Keratinocyte (primary cell): Measurements from ENCODE around the gene ATG2B.

Experiments
- CTCF ChIP-seq, 3 experiments: IDR thresholded peaks in 1 of 3; conservative IDR thresholded peaks in 1 of 3; optimal IDR thresholded peaks in 1 of 3; 2 replicates in 2 of 3; 3 replicates in 1 of 3; pipeline versions ENCODE3 to v1.5.1; 2011; ENCODE audit warnings: low read length in 3 of 3, mild to moderate bottlenecking in 3 of 3, moderate library complexity in 2 of 3, control low read depth in 1 of 3, inconsistent platforms in 1 of 3; ENCODE audit not compliant: insufficient read depth in 2 of 3; ENCODE audit errors: extremely low read depth in 1 of 3
- EZH2 ChIP-seq: IDR thresholded peaks from one replicate; pipeline ENCODE4 v1.6.1; 2012; ENCODE audit warnings: inconsistent platforms, mild to moderate bottlenecking, low read length, moderate library complexity

DNA sequence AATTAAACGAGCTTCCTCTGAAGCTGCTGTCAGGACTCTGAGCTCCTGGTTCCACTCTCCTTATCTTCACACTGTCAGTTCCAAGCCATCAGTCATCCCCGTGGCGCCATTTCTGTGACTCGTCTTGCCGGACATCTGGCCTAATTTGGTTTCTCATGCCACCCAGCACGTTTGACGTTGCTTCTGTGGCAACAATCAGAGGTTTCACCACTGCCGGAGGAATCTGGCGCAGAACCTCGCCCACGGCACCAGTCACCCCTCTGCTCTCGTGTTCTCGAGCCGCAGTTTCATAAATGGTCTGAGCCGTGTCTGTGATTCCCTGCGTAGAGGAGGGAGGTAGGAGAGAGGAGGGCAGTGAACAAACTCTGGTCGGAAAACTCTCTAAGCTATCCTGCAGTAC is 77.5 kb downstream of the ATG2B start:
- no peak for TF ChIP-seq EZH2
- TF ChIP-seq CTCF (optimal IDR thresholded peaks at IDR 0.05 in 1 of 3, IDR thresholded peaks at IDR 0.05 in 1 of 3, conservative IDR thresholded peaks at IDR 0.05 in 1 of 3; ENCODE audit: extremely low read depth in 1 of 3, insufficient read depth in 2 of 3, low read length in 3 of 3): no peak
